Activated B cell treated with CpG ODN at 0.5 μM for 24 hours (primary cell): Measurements from ENCODE around the gene KCP. TPM values are rescaled to one million over a fixed set of nuclear protein-coding genes. Genes with fewer than 3 reads are reported as not detected.

ENCODE experiments used
- ATAC-seq: fragments of 200-7000 bp; cut with Tn5 transposase; one replicate; pipeline ENCODE4 v1.10.0; 2021; ENCODE audit warnings: low read depth, mild to moderate bottlenecking, moderate library complexity
- CTCF ChIA-PET: fragments of 350-600 bp; sonication (Branson Sonifier 250); formaldehyde crosslinking; loops from one replicate; lab custom pipeline; 2021; ENCODE audit warnings: antibody characterized with exemption; lab: Charles Lee
- POLR2A ChIA-PET: fragments of 350-600 bp; sonication (Branson Sonifier 250); formaldehyde crosslinking; loops from one replicate; lab custom pipeline; 2021; ENCODE audit warnings: antibody characterized with exemption; lab: Charles Lee
- DNase-seq: peaks from one replicate; pipeline ENCODE4 v3.0.0; 2022
- H3K27ac Mint-ChIP-seq: one replicate; pipeline ENCODE4 v1.8.0; 2020; ENCODE audit warnings: mixed read lengths
- H3K27me3 Mint-ChIP-seq: one replicate; pipeline ENCODE4 v1.8.0; 2021; ENCODE audit warnings: mixed read lengths
- H3K36me3 Mint-ChIP-seq: one replicate; pipeline ENCODE4 v1.8.0; 2021; ENCODE audit warnings: low read depth, mixed read lengths
- H3K4me1 Mint-ChIP-seq: one replicate; pipeline ENCODE4 v1.8.0; 2021; ENCODE audit warnings: mixed read lengths
- H3K4me3 Mint-ChIP-seq: one replicate; pipeline ENCODE4 v1.8.0; 2020; ENCODE audit warnings: mild to moderate bottlenecking, mixed read lengths
- H3K9me3 Mint-ChIP-seq: one replicate; pipeline ENCODE4 v1.8.0; 2020; ENCODE audit warnings: mixed read lengths
- CTCF ChIP-seq: fragments of 200-600 bp; IDR thresholded peaks from one replicate; pipeline ENCODE4 v1.8.0; 2022; ENCODE audit warnings: antibody characterized with exemption, mild to moderate bottlenecking
- intact Hi-C: fragments of 100-400 bp; cut with micrococcal nuclease; formaldehyde crosslinking; loops from one replicate; pipeline ENCODE4 v1.15.1; 2024
- total RNA-seq: library from RNA; stranded (reverse); gene quantifications from 2 replicates; pipeline ENCODE4 v1.2.3, GENCODE V29; 2022

KCP gene
- total RNA-seq, 1 donor from 2014 or later, result 4.1 TPM

DNA sequence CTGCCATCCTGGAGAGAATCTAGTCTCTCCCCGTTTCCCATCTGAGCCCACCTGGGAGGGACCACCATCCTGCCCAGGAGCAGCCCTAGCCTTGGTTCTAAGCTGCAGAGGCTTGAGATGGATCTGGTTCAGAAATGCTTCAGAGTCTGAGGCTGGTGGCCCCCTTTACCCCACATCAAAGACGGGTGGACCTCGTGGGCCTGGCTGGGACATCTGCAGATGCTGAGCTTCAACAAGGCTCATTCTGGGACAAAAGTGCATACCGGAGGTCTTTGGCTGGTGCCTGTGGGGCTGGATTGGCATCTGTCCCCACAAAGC, 22.3 kb upstream of the KCP start:
- H3K9me3 Mint-ChIP-seq, result no peaks in the 10 kb centered on the region
- intact Hi-C loops, result loop anchor here (1.0 to 10.0 kb wide), 2 partner anchors 8 to 682 kb away; partner anchors contain the start of gene NRF1
- peaks cover 47% of the 10 kb centered on the region for H3K4me1 Mint-ChIP-seq
- H3K36me3 Mint-ChIP-seq, result peaks cover 2% of the 10 kb centered on the region
- peak overlapping the region; percentile 92 for H3K27ac Mint-ChIP-seq
- DNase-seq (no peak), ATAC-seq (no peak)
- H3K4me3 Mint-ChIP-seq, result peak overlapping the region; percentile 79
- CTCF ChIA-PET, result interaction anchor here (1.0 to 1.5 kb wide), 4 partner anchors 18 to 285 kb away, joined by 3 to 8 read pairs (median 4); no protein-coding TSS in a partner anchor
- TF ChIP-seq CTCF, result no peak
- no peaks in the 10 kb centered on the region for H3K27me3 Mint-ChIP-seq
- POLR2A ChIA-PET, result interaction anchor here (1.5 to 1.8 kb wide), 5 partner anchors 8 to 122 kb away, joined by 4 to 11 read pairs (median 6); partner anchors contain the start of gene TNPO3

- peaks cover 2% of the 10 kb centered on the region for H3K36me3 Mint-ChIP-seq
Measured at GRCh38 chr7:128931965-128932861, 21.7 kb upstream of the KCP start.

GRCh38 chr7:128931190-128931798, 20.8 kb upstream of the KCP start:
- ChIA-PET CTCF (no interaction called here), POLR2A (no interaction called here)
- no peak overlapping the region for H3K27ac Mint-ChIP-seq
- no peaks in the 10 kb centered on the region for H3K27me3 Mint-ChIP-seq
- no peaks in the 10 kb centered on the region for H3K36me3 Mint-ChIP-seq
- DNase-seq (no peak), ATAC-seq (no peak)
- no peaks in the 10 kb centered on the region for H3K9me3 Mint-ChIP-seq
- intact Hi-C loops, result loop anchor here (10.0 kb wide), 1 partner anchor 684 kb away; the partner anchor contains the start of gene NRF1
- H3K4me3 Mint-ChIP-seq, result no peak overlapping the region
- no peak for TF ChIP-seq CTCF
- peaks cover 36% of the 10 kb centered on the region for H3K4me1 Mint-ChIP-seq

More at GRCh38 chr7:128931965-128932861, 21.7 kb upstream of the KCP start:
- H3K27ac Mint-ChIP-seq, result peak overlapping the region; percentile 70
- CTCF ChIA-PET, result interaction anchor here (1.0 to 1.5 kb wide), 3 partner anchors 18 to 160 kb away, joined by 3 to 8 read pairs (median 4); no protein-coding TSS in a partner anchor
- DNase-seq (no peak), ATAC-seq (no peak)
- no peak for TF ChIP-seq CTCF
- no peaks in the 10 kb centered on the region for H3K27me3 Mint-ChIP-seq
- POLR2A ChIA-PET, result interaction anchor here (1.5 to 1.8 kb wide), 5 partner anchors 8 to 123 kb away, joined by 4 to 11 read pairs (median 6); partner anchors contain the start of gene TNPO3
- intact Hi-C loops, result loop anchor here (10.0 kb wide), 1 partner anchor 683 kb away; the partner anchor contains the start of gene NRF1
- no peak overlapping the region for H3K4me3 Mint-ChIP-seq
- peaks cover 43% of the 10 kb centered on the region for H3K4me1 Mint-ChIP-seq
- no peaks in the 10 kb centered on the region for H3K9me3 Mint-ChIP-seq

- POLR2A ChIA-PET, result interaction anchor here (0.6 to 1.7 kb wide), 3 partner anchors 8 to 23 kb away, joined by 3 to 5 read pairs (median 3); partner anchors contain the start of gene IRF5
- no peak overlapping the region for H3K27ac Mint-ChIP-seq
- H3K27me3 Mint-ChIP-seq, result no peaks in the 10 kb centered on the region
- no peaks in the 10 kb centered on the region for H3K36me3 Mint-ChIP-seq
- H3K9me3 Mint-ChIP-seq, result no peaks in the 10 kb centered on the region
- intact Hi-C loops, result no loop called here
- DNase-seq, result peak; percentile 10
- TF ChIP-seq CTCF, result no peak
- peaks cover 20% of the 10 kb centered on the region for H3K4me1 Mint-ChIP-seq
- no peak for ATAC-seq
- CTCF ChIA-PET, result no interaction called here
- no peak overlapping the region for H3K4me3 Mint-ChIP-seq
Measured at GRCh38 chr7:128928882-128929788, 18.6 kb upstream of the KCP start.
